Measurements from ENCODE around the gene PIH1D1. TPM values are rescaled to one million over a fixed set of nuclear protein-coding genes. Genes with fewer than 3 reads are reported as not detected.
A peak's percentile ranks its signal among the peaks of the same experiment; 100 is the strongest.

Gene PIH1D1
- total RNA-seq, 2 donors from 2014 or later = 55.8 to 61.5 TPM

GRCh38 chr19:49422407-49423070 is 29.1 kb downstream of the PIH1D1 start:
- Histone ChIP-seq H3K27me3 (peaks cover 41 to 52% of the 10 kb centered on the region in 2 donors), H3K4me1 (peaks cover 0 to 32% of the 10 kb centered on the region in 2 donors), H3K9me3 (no peaks in the 10 kb centered on the region), H3K27ac (no peak overlapping the region), H3K36me3 (no peaks in the 10 kb centered on the region), H3K4me3 (peak overlapping the region in 1 of 2 donors; percentile 35)
- no peak for DNase-seq (ENCODE audit: low spot score)
- TF ChIP-seq CTCF (IDR thresholded peaks at IDR 0.05) = peak in 1 of 2 donors; percentile 62

- DNase-seq (ENCODE audit: low spot score) = no peak
- H3K27me3 ChIP-seq = peaks cover 40 to 45% of the 10 kb centered on the region in 2 donors
- H3K27ac ChIP-seq = no peak overlapping the region
- H3K9me3 ChIP-seq = no peaks in the 10 kb centered on the region
- no peak overlapping the region for H3K4me3 ChIP-seq
- no peak for TF ChIP-seq CTCF (IDR thresholded peaks at IDR 0.05)
- H3K36me3 ChIP-seq = no peaks in the 10 kb centered on the region
- peaks cover 0 to 32% of the 10 kb centered on the region in 2 donors for H3K4me1 ChIP-seq
Observed at GRCh38 chr19:49421878-49422202, 29.8 kb downstream of the PIH1D1 start.

- Histone ChIP-seq H3K4me3 (peak overlapping the region in 1 of 2 donors; percentile 20), H3K9me3 (no peaks in the 10 kb centered on the region), H3K27me3 (peaks cover 37 to 39% of the 10 kb centered on the region in 2 donors), H3K36me3 (no peaks in the 10 kb centered on the region), H3K27ac (no peak overlapping the region), H3K4me1 (peaks cover 0 to 31% of the 10 kb centered on the region in 2 donors)
- peak; percentile 70 for DNase-seq (ENCODE audit: low spot score)
- no peak for TF ChIP-seq CTCF (IDR thresholded peaks at IDR 0.05)
Observed at GRCh38 chr19:49421039-49421877, 30.4 kb downstream of the PIH1D1 start.

GRCh38 chr19:49420227-49420626 is 31.4 kb downstream of the PIH1D1 start:
- DNase-seq (ENCODE audit: low spot score) = no peak
- no peak overlapping the region for H3K4me3 ChIP-seq
- H3K36me3 ChIP-seq = no peaks in the 10 kb centered on the region
- peaks cover 0 to 28% of the 10 kb centered on the region in 2 donors for H3K4me1 ChIP-seq
- peaks cover 28 to 34% of the 10 kb centered on the region in 2 donors for H3K27me3 ChIP-seq
- no peak overlapping the region for H3K27ac ChIP-seq
- H3K9me3 ChIP-seq = no peaks in the 10 kb centered on the region
- no peak for TF ChIP-seq CTCF (IDR thresholded peaks at IDR 0.05)

GRCh38 chr19:49419173-49419572 is 32.4 kb downstream of the PIH1D1 start:
- H3K27ac ChIP-seq = no peak overlapping the region
- no peak overlapping the region for H3K4me3 ChIP-seq
- no peak for TF ChIP-seq CTCF (IDR thresholded peaks at IDR 0.05)
- H3K36me3 ChIP-seq = no peaks in the 10 kb centered on the region
- H3K4me1 ChIP-seq = peaks cover 0 to 28% of the 10 kb centered on the region in 2 donors
- no peak for DNase-seq (ENCODE audit: low spot score)
- no peaks in the 10 kb centered on the region for H3K9me3 ChIP-seq
- H3K27me3 ChIP-seq = peaks cover 19 to 26% of the 10 kb centered on the region in 2 donors
